MM.1S (cell line): ENCODE results near the gene KDM6A.

Source experiments
- CTCF ChIP-seq: fragments of 300-600 bp; sonication (generic); IDR thresholded peaks from 2 replicates; pipeline ENCODE4 v1.5.1; 2016; ENCODE audit warnings: antibody characterized with exemption, low read length, mixed read lengths
- EZH2 ChIP-seq: fragments of 300-600 bp; sonication (generic); optimal IDR thresholded peaks from 2 replicates; pipeline ENCODE3; 2017; ENCODE audit warnings: low read depth, mild to moderate bottlenecking, antibody characterized with exemption, low read length, mixed read lengths

- no peak for TF ChIP-seq EZH2
- TF ChIP-seq CTCF, result no peak
Measured at GRCh38 chrX:44871931-44872820, 812 bp upstream of the KDM6A start.
